Activated naive CD4-positive, alpha-beta T cell treated with anti-CD3 and anti-CD28 coated beads, Interleukin-2, amount 50 U/mL, for 16 hours (primary cell): Measurements from ENCODE around the gene VAV3.
"Not testable (repeated sequence)": the region's sequence is repeated elsewhere in the genome, so short reads cannot be mapped to it uniquely, and the experiment has no call there.

ENCODE experiments used
- DNase-seq: peaks from one replicate; pipeline ENCODE4 v3.0.0-alpha.2; 2020

The VAV3 gene

DNA sequence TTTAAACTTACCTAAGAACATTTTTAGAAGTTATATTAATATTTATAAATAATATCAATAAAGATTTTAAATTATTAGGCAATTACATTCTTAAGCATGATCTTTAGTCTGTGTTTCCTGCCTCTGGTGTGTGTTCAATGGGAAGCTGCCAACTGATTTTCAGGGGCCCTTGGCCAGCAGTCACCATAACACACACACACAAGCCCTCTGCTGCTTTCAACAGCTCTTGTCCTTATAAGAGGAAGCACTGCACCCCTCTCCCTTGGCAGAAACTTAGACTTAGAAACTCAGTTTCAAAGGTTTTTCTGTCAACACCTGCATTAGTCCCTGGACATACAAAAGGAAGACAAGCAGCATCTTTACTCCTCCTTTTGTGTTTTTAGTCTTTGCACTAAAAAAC is 81.4 kb downstream of the VAV3 start:
- DNase-seq, result no peak

DNA sequence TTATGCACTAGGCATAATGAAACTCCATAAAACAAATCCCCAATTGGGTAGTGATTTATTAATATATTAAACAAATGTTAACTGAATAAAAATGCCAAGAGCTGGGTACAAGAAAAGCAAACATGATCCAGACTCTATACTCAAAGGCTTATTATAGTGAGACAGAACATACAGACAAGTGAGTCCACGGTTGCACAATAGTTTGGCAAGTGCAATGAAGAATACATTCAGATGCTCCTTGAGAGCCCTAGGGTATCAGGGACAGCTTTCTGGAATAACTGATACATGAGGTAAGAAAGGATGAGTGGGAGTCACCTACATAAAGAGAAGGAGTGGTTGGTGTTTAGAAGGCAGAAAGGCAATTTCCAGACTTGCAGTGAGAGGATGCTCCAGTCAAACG is 85.1 kb downstream of the VAV3 start:
- DNase-seq, result no peak

DNA sequence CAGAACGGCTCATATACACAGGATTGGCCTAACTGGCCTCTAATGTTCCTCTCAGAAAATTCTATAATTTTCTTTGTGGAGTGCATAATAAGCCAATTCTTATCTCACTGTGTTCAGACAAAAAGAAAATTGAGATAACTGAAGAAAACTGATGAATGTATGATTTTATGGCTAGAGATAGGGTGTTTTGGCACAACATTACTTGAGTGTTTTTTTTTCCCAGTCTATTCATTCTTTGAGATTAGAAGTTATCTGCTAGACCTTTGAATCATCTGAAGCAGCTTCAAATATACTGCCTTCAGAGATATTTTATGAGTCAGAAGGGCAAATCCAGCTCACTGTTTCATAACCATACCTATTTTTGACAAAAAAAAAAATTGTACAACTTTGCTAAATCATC is 85.6 kb downstream of the VAV3 start:
- no peak for DNase-seq

DNA sequence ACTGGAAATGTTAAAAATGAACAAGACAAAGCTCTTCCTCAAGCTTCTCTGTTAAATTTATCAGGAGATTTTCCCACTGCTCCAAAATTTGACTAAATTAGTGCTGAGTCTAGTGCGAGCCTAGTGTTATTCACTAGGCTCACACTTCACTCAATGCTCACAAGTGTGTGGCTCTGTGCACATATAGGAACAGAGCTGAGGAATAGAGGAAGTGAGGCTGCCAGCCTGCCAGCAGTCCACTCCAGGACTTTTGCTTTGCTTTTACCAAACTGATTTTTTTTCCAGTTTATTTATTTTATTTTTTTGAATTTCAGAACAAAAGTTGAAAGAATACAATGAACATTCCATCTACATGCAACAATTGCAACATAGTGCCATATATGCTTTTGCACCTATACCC is 87.2 kb downstream of the VAV3 start:
- no peak for DNase-seq

DNA sequence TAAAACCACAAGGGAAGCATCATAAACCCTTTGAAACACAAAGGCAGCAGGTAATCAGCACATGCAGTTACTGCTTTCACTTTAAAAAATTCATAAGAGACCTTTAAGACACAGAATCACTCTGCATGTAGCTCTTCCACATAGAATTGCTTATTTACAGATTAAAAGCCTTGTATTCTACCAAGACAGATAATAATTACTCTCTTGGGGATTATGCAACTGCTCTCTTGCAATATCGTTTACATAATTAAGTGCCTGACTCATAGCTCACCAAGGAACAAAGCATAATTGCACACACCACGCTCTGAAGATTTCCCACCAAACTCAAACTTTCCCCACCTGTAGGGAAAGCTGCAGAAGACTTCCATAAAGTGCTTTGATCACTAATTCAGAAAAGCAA is 87.9 kb downstream of the VAV3 start:
- DNase-seq, result no peak

DNA sequence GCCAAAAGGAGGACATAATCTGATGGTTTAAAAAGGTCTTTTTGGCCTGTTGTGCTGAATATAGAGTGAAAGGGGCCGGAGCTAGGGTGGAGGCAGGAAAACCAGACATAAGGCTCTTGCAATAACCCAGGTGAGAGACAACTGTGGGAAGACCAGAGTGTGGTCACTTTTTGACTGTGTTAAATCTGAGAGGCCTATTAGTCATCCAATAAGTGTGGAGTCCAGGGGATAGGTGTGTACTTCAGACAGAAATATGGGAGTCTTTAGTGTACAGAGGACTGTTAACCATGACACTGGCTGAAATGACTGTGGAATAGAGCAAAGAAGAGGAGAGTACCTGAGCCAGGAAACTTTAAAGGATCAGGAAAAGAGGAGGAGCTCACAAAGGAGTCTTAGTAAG is 89.3 kb downstream of the VAV3 start:
- no peak for DNase-seq

DNA sequence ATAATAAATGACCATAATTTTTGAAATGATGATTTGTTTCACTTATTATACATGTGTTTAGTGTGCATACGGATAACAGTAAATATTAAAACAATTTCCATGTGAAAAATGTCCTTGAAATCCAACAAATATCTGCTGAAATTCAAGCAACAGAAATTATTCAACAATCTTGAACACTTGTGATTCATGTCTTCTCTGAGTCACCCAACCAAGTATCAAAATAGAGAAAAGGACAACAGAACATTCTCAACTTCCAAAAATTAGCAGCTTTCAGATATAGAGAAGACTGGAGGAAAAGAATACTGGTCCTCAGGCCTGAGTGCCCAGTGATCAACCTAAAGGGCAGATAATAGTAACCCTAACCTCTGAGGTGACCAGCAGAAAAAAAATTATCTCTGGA is 90.8 kb downstream of the VAV3 start:
- DNase-seq, result no peak

DNA sequence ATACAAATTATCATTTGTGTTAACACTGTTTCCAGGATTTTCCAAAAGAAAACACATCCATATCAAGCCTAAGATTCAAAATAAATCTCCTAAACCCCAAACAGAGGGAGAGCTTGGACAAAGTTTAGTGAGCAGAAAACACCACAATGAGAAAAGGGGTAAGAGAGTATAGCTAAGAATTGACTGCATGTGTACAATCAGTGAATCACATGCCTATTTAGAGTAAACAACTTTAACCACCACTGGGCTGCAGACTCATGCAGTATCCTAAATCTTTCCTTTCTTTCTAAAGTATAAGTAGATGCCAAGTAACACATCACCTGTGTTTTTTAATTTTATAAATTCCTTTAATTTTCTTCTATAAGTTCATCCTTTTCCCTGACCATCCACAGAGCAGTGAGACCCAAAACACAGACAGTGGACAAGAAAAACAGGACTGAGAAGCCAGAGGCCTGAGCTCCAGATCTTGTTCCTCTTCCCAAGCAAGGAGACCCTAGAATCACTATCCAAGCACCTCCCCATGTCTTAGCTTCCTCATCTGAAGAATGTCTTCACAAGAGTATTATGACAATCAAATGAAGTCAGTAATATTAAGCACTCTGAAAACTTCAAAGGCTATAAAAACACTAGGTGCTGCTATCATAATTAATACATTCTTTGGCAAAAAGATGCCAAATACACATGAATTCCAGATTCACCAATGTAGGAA is 93.1 kb downstream of the VAV3 start:
- DNase-seq, result no peak

DNA sequence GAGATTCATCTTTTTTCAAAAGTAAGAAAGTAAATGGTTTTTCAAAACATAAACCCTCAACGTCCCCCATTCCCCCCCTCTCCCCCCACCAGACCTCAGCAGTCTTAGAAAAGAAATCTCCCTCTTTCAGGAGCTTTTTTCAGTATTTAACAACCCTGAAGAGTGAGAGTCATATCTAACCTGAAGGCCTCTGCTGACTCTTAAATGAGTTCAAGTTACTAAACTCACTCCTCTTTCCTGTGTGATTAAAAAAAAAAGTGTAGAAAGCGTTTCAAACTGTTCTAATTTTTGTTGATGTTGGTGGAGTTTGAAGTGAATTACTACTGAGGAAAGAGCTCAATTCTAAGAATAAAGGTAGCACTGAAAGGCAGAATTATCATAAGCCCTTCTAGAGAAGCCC is 93.7 kb downstream of the VAV3 start:
- no peak for DNase-seq

DNA sequence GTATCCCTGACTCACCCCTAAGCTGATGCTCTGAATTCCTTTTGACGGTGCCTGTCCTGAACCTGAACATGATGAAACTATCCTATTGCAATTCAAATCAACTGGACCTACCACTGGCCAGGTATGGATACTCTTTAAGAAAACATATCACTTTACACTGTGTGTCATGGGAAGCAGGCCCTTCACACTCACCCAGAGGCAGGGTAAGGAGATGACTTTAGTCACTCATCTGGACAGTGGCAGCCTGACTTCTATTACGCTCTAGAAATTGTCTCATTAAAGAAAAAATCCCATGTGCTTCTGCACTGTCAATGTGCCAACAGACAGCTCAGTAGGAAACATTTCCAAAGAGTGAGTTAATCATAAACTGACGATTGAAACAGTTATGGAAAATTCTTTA is 94.3 kb downstream of the VAV3 start:
- no peak for DNase-seq

DNA sequence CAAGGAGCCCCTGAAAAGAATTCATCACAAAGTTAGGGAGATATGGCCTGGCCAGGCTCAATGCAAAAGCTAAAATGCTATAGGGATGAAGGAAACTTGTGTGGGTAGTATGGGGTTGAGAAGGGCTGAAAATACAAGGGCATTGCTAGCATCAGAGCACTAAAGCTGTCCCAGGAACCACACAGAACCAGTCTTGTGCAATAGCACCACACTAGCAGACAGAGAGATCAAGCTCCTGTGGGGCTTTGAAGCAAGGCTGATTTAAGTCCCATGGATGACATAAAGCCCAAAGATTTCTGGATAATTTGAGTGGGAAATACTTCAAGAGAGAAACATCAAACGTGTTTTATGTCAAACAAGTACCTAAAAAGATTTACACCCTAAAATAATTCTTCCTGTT is 97.1 kb downstream of the VAV3 start:
- DNase-seq, result no peak

DNA sequence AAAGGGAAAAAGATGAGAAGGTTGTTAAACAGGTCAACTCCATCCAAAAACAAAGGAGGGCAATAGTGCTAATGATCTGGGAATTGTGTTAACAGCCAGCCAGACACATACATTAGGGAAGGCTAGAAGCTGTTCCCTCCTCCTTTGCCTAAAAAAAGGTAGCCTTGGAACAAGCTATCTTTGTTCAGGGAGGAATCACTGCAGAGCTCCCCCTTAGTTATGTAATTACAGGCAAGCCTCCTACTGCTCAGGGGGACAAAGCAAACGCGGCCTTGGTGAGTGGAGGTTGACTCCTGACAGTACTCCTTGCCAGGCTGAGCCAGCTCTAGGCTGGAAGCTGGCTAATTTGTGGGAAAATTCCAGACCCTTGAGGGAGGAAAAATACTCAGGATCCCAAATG is 97.6 kb downstream of the VAV3 start:
- DNase-seq, result no peak

DNA sequence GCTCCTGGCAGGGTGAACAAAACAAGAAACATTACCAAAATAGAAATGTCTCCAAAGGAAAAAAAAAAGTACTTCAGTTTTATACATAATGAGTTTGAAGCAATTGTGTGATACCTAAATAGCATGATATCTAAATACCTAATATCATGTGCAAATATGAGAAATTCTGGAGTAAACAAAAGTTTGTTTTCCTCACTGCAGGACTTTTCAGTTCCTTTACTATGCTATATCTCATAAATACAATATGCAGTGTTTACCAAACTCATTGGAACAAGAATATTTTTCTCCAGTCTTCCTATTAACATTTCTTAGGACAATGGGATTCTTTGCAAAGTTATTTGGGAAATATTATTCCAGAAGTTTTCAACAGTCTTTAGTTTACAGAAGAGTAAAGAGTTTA is 98.1 kb downstream of the VAV3 start:
- DNase-seq, result no peak

DNA sequence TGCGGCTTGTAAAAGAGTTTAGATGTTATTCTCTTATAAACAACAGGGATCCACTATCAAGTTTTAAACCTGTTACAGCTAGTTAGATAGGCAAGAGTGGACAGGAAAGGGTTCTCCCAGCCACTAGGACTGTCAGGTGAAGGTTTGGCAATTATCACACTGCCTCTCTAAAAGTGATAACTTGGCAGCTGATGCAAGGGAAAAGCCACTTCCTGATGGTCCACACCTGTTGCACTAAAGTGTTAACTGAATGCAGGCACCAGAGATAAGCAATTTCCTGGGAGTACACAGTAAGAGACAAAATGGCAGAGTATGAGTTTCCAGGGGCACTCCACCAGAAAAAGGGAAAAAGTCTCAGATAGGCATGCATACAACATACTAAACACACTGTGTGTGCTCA is 99.4 kb downstream of the VAV3 start:
- DNase-seq, result no peak

DNA sequence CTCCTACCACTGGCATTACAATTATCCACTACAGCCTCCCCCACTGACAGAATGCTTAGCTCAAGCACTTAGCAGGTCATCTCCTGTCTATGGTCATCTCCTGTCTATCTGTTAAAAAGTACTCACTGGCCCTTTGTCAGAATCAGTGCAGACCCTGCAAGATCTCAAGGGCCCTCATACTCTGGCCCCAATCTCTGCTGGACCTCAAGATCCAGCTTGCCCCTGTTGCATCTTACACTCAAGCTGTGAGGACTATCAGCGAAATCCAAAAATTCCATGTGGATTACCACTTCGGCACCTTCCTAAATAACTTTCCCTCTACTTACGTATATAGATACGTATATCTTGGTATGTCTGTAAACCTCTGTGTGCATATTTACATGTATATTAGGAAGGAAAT is 101.6 kb downstream of the VAV3 start:
- no peak for DNase-seq

DNA sequence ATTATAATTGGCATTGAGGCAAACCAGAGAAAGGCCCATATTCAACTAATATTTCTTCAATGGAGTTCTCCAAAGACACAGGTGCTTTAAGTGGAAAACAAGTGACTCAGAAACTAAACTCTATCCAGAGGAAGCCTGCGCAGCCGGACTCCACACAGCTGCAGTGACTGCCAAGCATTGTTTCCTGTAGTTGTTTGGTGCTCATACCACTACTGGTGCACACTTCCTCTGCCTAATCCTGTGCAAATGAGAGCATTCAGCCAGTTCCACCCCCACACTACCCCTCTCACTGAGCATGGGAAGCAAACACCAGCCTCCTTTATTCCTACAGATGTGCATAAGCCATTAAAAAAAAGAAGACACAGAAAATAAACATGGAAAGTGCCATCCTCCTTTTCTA is 102.9 kb downstream of the VAV3 start:
- DNase-seq, result no peak

DNA sequence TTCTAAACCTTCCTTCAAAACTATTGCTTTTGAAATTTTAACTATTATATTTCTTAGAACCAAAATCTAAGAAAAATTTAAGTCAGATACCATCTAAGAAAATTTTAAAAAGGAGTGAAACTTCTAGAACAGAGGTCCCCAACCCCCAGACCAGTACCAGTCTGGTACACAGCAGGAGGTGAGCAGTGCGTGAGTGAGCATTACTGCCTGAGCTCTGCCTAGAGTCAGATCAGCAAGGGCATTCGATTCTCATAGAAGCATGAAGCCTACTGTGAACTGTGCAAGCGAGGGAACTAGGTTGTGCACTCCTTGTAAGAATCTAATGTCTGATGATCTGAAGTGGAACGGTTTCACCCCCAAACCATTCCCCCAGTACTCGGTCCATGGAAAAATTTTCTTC is 106.7 kb downstream of the VAV3 start:
- DNase-seq, result no peak

DNA sequence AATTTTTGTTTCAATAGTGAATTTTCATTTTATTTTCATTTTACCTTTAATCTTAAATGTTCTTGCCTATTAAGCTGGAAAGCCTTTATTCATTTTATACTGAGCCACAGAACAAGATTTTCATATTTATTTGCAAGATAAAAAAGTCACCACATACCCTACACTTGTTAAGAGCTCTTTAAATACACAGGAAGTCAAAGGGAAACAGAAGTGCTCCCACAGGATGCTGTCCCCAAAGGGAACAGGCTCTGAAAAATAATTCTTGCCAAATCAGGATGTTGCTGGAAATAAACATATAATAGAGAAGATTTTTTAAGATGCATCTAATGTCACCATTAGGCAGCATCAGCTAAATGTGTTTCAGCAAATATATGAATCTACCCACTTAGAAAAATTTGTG is 113.6 kb downstream of the VAV3 start:
- DNase-seq, result no peak

DNA sequence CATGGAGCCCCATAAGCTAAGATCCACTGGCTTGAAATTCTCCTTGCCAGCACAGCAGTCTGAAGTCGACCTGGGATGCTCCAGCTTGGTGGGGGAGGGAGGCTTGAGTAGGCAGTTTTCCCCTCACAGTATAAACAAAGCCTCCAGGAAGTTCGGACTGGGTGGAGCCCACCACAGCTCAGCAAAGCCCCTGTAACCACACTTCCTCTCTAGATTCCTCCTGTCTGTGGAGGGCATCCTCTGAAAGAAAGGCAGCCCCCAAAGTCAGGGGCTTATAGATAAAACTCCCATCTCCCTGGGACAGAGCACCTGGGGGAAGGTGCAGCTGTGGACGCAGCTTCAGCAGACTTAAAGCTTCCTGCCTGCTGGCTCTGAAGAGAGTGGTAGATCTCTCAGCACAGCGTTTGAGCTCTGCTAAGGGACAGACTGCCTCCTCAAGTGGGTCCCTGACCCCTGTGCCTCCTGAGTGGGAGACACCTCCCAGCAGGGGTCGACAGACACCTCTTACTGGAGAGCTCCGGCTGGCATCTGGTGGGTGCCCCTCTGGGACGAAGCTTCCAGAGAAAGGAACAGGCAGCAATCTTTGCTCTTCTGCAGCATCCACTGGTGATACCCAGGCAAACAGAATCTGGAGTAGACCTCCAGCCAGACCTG is 120.3 kb downstream of the VAV3 start:
- not testable (repeated sequence) for DNase-seq

DNA sequence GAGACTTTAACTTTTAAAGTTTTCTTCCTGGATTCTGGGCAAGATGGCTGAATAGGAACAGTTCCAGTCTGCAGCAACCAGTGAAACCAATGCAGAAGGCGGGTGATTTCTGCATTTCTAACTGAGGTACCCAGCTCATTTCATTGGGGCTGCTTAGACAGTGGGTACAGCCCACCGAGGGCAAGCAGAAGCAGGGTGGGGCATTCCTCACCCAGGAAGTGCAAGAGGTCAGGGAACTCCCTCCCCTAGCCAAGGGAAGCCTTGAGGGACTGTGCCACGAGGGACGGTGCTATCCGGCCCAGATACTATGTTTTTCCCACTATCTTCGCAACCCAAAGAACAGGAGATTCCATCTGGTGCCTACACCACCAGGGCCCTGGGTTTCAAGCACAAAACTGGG is 121.0 kb downstream of the VAV3 start:
- DNase-seq, result no peak

DNA sequence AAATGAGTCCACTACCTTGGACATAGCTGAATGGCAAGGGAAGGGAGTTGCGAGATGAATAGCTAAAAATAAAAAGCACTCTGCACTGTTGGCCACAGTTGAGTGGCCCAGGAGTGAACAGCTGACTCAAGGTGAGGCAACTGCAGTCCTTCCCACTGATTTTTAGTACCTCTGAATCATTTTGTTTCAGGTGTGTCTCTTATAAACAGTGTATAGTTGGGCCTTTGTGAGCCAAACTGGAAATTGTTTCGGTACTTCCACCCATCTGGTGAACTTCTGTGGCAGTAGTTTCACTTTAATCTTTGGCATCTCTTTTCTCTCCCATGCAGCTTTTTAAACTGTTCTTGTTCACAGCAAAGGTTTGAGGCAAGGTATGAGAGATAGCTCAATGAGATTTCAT is 122.7 kb downstream of the VAV3 start:
- DNase-seq, result no peak

DNA sequence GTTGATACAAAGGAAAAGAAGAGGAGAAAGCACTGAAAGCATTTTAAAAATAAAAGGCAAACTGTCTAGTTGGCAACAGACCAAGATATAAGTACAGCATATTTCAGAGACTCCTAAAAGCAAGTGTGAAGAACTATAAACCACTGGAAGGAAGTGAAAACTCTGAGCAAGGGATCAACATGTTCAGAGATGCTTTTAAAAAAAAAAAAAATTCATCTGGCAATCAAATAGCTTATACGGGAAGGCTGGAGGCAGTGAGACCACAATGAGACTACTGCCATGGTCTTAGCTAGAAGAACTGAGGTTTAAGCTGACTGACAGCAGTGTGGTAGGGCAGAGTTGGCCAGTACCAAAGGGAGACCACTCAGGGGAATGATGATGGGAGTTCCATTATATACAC is 124.3 kb downstream of the VAV3 start:
- no peak for DNase-seq

DNA sequence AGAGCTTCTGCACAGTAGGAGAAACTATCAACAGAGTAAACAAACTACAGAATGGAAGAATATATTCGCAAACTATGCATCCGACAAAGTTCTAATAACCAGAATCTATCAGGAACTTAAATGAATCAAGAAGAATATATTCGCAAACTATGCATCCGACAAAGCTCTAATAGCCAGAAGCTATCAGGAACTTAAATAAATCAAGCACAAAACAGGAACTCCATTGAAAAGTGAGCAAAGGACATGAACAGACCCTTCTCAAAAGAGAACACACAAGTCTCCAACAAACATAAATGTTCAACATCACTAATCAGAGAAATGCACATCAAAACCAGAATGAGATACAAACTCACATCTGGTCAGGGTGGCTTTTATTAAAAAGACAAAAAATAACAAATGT is 126.9 kb downstream of the VAV3 start:
- no peak for DNase-seq

DNA sequence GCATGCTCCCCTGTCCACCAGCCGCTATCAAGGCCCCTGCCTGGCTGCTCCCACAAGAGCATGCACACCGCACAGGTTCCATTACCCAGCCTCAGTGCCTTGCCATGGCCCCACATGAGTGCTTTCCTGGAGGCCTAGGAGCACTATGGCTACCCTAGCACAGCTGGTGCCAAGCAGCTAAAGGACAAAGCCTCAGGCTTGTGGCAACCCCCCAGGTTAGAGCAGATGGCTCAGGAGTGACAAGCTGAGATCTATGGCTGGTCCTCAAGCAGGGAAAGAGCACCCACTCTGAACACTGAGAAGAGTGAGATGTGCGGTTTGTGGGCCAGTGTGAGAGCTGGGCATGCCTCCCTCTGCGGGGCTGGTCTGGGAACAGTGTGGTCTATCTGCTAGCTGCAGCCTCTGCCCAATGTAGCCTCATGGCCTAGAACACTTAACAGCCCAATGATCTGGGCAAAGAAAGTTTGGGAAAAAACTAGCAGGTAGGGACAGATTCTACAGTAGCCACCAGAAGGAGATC is 129.8 kb downstream of the VAV3 start:
- DNase-seq, result no peak

DNA sequence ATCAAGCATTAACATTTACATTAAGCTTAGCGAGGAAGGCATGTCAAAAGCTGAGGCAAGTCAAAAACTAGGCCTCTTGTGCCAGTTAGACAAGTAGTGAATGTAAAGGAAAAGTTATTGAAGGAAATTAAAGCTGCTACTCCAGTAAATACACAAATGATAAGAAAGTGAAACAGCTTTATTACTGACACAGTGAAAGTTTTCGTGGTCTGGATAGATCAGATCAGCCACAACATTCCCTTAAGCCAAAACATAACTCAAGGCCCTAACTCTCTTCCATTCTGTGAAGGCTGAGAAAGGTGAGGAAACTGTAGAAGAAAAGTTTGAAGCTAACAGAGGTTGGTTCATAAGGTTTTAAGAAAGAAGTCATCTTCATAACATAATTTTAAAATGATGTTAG is 131.9 kb downstream of the VAV3 start:
- DNase-seq, result no peak
